ENCODE measurements around the gene MBD3.

The MBD3 gene

GRCh38 chr19:1598777-1599459 is 6.3 kb upstream of the MBD3 start:
- DNase-seq (ENCODE audit: low read depth): no peak

GRCh38 chr19:1593501-1593772 is 772 bp upstream of the MBD3 start:
- no peak for DNase-seq (ENCODE audit: low read depth)

DNA sequence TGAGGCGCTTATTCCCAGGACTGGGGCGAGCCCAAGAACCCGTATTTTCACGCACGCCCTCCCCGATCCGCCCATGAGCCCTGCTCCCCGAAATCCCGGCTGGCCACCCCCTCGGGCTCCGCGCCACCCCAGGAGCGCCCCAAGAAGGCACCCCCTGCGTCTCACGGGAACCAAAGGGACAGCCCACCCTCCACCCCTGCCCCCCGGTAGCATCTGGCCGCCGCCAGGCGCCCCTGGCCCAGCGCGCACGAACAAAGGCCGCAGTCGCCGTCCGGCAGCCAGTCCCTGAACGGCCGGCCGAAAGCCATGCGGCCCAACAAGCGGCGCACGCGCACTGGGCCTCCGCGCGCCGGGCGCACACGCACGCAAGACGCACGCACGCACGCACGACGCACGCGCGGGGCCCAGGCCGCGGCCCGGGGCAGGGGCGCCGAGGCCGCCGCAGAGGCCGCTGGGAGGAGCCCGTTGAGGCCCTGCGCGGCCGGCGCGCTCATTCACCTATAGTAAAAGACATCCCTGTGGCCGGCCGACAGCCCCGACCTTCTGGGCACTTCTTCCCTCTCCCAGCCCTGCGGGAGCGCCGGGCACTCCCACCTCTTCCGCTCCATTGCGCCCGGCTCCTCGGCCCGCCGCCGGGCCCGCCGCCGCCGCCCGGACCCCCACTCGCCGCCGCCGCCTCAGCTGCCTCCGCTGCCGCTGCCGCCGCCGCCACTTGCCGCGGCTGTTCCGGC is 476 bp downstream of the MBD3 start:
- peak; percentile 92 for DNase-seq (ENCODE audit: low read depth)

DNA sequence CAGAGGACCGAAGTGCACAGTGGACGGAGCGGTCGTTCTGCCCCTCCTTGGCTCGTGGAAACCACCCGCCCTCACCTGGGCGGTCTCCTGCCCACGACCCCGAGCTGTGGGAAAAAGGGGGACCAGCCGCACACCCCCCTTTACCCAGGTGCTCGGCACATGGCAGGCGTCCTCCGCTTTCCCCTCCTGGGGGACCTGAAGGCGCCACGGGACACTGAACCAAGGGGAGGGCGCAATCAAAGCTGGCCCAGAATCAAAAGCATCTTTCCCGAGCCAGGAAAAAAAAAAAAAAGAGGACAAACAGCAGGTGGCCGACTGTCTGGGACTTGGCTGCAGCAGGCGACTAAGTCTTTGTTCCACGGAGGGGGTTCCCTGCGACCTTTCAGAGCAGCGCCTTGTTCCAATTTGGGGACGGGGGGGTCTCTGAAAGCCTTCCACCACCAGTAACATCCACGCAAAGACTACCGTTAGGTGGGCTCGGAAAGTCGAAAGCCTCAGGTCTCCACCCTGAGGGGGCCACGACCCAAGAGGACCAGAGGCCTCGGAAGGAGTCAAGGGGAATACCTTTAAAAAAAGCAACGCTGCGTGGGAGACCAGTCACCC is 1.1 kb downstream of the MBD3 start:
- peak; percentile 40 for DNase-seq (ENCODE audit: low read depth)

DNA sequence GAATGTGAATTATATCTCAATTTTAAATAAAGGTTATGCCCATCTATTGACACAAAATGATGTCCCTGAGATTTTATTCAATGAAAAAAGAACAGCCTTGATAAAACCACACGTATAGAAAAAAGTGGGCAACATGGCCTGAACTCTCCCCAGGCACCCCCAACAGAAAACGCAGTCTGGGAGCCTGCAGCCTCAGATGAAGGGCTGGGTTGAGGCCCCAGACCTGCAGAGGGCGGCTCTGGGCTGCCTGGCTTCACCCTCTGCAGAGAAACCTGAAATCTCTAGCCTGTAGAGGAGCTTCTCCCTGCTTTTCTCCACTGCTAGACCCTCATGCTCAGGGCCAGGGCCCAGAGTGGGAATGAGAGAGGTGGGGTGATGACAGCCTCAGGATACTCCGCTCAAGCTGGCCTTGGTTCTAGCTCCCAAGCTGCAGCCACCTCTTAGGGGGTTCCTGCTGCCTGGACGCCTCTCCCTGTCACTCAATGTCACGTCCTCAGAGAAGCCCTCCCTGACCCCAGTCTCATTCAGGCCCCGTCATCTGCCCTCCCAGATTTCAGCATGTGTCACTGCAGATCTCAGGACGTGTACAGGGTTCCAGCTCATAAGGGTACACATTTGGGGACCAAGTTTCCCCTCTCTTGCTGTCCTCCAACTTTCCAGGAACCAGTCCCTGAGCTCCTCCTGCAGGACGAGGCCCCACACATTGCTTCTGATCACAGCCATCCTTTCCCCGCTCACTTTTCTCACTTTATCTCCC is 1.8 kb downstream of the MBD3 start:
- DNase-seq (ENCODE audit: low read depth): peak; percentile 48

GRCh38 chr19:1587872-1588271 is 4.8 kb downstream of the MBD3 start:
- DNase-seq (ENCODE audit: low read depth): no peak

DNA sequence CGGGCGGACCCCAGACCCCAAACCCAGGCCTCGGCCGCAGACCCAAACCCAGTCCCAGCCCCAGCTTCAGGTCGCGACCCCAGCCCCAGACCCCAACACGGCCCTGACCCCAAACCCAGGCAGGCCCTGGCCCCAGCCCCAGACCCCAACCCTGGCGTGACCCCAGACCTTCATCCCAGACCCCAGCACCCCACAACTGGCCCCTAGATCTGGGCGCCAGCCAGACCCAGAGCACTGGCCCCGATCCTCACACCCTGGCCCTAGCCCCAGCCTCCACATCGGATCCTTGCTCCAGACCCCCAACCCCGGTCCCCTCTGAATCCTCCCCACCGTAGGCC is 7.5 kb downstream of the MBD3 start:
- DNase-seq (ENCODE audit: low read depth): no peak

DNA sequence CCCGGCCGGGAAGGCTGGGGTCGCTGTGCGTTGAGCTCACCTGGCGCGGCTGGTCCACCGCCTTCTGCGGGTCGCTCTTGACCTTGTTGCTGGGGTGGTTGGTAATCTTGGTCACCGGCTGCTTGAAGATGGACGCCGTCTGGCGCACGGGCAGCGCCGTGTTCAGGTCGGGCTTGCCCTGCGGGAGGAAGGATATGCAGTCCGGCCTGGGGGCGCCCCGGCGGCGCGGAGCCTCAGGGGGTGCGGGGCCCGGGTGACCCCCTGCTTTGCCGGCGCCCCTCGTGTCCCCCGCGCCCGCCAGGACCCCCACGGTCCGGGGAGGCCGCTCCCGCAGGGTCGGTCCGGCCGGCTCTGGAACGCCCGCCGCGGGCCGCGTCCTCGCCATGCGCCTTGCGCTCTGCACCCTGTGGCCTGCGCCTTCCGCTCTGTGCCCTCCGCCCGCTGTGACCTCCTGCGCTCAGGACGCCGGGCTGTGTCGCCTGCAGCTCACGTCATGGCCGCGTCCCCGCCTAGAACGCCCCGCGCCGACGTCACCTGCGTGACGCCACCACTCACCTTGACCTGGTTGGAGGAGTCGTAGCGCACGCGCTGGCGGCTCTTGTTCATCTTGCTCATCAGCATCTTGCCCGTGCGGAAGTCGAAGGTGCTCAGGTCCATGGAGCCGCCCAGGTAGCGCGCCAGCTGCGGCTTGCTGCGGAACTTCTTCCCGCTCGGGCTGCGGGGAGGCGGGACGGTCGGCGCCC is 8.0 kb downstream of the MBD3 start:
- DNase-seq (ENCODE audit: low read depth): no peak

- DNase-seq (ENCODE audit: low read depth): no peak
These were observed 10.5 kb downstream of the MBD3 start for GRCh38 chr19:1582201-1582600.

GRCh38 chr19:1580957-1581356 is 11.7 kb downstream of the MBD3 start:
- no peak for DNase-seq (ENCODE audit: low read depth)

GRCh38 chr19:1580382-1580781 is 12.3 kb downstream of the MBD3 start:
- DNase-seq (ENCODE audit: low read depth): no peak

DNA sequence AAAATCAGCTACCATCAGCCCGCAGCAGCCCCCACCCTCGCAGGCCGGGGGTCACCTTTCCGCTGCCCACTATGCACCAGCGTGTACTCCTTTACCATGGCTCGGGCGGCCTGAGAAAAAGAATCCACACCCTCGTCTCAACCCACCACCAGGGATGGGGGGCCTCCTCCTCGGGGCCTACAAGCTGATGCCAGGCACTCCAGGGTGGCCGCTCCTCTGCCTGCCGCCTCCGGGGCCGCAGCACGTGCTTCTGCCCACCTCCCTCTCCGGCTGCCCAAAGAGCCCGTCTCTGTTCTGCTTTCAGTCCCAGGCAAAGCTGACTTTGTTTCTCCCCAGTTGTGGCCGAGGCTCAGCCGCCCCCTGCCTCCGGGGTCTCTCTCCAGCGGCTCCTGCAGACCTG is 13.4 kb downstream of the MBD3 start:
- DNase-seq (ENCODE audit: low read depth): no peak

DNA sequence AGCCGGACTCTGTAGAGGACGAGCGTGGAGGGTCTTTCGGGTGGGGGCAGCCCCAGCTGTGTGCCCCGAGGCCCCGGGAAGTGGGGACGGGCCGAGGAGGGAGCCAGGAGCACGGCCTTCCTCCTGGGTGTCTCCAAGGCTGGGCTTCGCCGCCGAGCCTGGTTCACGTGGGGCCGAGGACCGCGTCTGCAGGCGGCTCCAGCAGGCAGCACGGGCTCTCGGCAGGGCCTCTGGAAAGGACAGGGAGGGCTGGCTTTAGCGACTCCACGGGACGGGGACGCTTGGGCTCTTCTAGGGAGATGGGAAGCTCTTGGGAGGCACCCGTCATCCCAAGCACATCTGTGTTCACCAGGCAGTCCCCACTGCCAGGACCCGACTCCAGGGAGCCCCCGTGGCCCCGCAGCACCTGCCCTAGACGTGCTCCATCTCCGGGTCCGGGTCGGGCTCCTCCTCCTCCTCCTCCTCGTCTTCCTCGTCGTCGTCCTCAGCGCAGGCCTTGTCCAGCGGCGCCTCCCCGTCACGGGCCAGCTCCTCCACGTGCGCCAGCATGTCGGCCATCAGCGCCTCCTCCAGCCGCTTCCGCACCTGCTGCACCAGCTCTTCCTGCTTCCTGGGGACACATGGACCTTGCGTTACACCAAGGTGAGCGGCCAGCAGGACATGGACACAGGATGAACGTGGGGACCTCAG is 14.6 kb downstream of the MBD3 start:
- no peak for DNase-seq (ENCODE audit: low read depth)

- DNase-seq (ENCODE audit: low read depth): no peak
These were observed 15.4 kb downstream of the MBD3 start for GRCh38 chr19:1577090-1577928.

- DNase-seq (ENCODE audit: low read depth): no peak
These were observed 16.2 kb downstream of the MBD3 start for GRCh38 chr19:1576242-1577089.

GRCh38 chr19:1575323-1576241 is 17.1 kb downstream of the MBD3 start:
- DNase-seq (ENCODE audit: low read depth): no peak

GRCh38 chr19:1574354-1575136 is 18.1 kb downstream of the MBD3 start:
- DNase-seq (ENCODE audit: low read depth): no peak

GRCh38 chr19:1572795-1573194 is 19.9 kb downstream of the MBD3 start:
- no peak for DNase-seq (ENCODE audit: low read depth)

All from ELR (cell line).